Measurements from ENCODE around the gene NPHP4.
A peak's percentile ranks its signal among the peaks of the same experiment; 100 is the strongest.

The NPHP4 gene

DNA sequence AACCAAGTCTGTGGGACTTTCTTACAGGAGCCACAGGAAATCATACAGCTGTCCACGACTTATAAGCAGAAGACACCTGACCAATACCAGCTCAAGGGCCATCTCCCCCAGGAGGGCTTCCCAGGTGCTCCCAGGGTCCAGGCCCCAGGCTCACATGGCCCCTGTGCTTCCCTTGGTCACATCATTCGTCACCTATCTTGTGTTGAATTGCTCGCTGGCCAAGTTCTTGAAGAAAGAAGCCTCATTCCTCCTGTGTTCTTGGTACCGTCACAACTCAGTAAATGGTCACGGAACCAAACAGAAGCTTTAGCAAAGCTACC is 3.0 kb downstream of the NPHP4 start:
- no peak for DNase-seq

DNA sequence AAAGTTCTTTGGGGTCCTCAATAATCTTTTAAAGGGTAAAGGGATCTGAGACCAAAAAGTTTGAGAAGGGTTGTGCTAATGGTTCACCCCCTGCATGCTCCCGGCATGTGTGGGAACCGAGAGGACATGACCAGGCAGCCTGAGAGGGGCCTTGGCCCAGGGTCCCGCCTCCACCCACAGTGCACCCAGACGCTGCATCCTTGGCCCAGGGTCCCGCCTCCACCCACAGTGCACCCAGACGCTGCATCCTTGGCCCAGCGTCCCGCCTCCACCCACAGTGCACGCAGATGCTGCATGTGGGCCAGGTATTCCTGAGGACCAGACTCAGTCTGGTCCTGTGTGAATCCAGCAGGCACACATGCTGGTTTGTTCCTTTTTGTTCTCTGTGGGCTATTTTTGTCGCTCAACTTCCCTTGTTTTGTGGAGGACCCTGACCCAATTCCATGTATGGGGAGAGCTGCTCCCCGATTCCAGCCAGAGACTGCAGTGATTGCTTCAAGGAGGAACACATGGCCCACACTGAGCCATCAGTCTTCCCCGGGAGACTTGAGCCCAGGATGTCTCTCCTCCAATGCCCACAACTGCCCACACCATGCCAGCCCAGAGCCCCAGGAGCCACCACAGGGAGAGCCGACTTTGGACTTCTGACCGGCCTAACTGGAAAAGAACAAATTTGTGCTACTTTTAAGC is 3.5 kb downstream of the NPHP4 start:
- DNase-seq: no peak

DNA sequence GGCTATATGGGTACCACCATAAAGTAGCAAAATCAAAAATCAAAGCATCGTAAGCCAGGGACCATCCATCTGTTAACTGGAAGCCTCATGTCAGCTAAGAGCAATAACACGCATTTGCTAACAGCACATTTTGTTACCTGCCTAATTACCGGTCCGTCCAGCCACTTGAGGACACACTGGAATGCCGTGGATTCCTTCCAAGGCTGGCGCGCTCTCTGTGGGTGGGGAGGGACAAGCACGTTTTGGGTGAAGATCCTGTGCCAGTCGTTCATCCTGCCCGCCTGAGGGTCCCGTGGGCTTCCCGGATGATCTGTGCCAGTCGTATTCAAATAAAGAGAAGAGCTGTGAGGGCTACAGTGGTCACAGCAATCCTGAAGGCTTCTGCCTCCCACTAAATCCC is 6.2 kb downstream of the NPHP4 start:
- DNase-seq: no peak

DNA sequence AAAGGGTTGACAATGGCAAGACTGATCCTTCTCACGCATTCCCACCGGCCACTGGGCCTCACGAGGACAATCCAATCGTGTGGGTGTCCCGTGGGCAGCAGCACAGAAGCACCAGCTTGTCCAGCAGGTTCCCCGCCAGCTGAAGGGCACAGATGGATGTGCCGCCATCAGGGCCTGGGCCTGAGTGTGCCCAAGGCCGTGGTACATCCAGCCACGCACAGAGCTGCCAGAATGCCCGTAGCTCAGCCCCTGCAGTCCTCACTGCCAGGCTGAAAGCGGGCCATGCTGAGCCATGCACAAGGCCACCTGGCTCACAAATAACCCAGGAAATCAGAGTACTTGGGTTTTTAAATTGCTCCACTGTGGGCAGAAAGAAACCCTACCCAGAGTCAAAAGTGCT is 7.0 kb downstream of the NPHP4 start:
- no peak for DNase-seq

DNA sequence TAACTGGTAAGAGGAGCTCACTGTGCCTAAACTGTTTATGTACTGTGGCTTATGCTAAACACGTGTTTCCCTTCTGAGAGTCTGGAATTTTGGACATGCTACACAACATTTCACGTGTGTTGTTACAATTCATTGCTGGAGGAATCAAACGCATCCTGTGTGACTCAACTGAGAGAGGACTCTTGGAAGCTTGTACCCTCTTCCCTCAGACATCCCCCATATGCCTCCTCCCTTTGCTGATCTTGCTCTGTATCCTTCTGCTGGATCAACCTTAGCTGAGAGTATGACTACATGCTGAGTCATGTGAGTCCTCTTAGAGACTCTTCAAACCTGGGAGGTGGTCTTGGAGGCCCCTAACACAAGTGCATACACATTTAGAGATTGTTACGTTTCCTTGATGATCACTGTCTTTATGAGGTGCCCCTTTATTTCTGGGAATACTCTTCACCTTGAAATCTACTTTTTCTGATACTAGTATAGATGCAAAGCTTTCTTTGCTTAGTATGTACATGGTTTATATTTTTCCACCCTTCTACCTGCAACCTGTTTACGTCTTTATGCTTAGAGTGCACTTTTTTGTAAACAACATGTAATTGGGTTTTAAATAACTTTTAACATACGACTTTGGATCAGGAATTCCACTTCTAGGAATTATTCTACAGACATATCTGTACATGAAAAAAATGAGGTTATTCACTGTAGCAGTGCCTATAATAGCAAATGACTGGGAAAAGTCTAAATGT is 8.7 kb downstream of the NPHP4 start:
- no peak for DNase-seq

DNA sequence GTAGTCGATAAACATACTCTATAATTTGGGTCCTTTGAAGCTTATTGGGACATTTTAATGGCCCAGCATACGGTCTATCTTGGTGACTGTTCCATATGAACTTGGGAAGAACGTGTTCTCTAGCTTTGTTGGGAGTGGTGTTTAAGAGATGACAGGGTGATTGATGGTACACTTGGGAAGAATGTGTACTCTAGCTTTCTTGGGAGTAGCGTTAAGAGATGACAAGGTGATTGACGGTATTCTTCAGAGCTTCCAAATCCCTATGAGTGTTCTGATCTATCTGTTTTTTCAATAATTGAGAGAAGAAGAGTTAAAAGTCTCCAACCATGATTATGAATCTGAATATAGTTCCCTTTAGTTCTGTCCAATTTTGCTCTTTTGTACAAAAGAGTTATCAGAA is 9.4 kb downstream of the NPHP4 start:
- DNase-seq: no peak

DNA sequence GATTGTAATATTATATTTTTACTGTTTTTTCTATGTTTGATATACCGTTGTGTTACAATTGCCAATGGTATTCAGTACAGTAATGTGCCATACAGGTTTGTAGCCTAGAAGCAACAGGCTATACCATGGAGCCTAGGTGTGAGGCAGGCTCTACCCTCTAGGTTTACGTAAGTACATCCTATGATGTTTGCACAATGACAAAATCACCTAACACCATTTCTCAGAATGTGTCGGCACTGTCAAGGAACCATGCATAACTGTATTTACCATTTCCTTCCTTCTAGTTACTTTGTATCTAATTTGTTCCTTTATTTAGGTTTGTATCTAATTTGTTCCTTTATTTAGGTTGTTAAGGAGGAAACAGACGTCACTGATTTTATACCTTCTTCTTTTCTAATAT is 9.9 kb downstream of the NPHP4 start:
- no peak for DNase-seq

DNA sequence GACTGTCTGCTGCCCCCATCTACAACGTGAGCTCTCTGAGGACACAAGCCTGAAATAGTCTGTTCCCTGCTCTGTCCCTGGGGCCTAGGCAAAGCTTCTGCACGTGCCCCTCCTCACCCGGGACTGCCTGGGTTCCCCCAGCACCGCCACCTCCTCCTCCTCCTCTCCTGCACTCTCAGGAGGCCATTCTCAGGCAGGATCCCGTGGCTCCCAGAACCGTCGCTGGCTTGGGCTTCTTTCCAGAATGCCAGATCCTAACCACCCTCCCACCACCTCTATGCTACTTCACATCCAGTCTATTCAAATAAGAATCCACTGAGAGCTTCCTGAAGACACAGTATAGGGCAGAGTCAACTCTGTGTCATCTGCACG is 11.2 kb downstream of the NPHP4 start:
- no peak for DNase-seq

DNA sequence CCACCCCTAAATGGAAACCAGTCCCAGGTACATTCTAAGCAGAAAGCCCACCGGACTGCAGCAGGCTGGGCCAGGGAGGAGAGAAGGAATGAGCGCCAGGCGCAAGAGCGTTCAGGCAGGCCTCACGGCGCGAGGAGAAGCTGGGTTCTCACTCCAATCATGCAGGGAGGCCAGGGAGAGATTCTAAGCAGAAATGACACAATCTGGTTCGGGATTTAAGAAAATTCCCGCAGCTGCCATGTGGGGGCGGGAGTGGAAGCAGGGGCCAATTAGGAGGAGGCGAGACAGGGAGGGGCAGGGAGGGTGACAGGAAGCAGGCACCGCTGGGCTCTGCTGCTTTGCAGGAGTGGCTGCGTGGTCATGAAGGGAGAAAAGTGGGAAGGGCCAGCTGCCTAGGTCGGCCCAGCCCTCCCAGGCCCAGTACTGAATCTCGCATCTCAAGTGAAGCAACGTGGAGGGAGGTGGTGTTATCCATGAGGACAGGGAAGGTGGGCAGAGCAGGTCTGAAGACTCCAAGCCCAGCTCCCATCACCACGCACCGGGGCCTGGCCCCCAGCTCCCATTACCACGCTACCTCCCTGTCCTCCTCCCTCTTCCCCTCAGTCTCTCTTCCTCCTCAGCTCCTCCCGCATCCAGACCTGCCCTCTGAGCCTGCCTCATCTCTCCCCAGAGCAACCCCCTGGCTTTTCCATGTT is 11.8 kb downstream of the NPHP4 start:
- peak; percentile 36 for DNase-seq

DNA sequence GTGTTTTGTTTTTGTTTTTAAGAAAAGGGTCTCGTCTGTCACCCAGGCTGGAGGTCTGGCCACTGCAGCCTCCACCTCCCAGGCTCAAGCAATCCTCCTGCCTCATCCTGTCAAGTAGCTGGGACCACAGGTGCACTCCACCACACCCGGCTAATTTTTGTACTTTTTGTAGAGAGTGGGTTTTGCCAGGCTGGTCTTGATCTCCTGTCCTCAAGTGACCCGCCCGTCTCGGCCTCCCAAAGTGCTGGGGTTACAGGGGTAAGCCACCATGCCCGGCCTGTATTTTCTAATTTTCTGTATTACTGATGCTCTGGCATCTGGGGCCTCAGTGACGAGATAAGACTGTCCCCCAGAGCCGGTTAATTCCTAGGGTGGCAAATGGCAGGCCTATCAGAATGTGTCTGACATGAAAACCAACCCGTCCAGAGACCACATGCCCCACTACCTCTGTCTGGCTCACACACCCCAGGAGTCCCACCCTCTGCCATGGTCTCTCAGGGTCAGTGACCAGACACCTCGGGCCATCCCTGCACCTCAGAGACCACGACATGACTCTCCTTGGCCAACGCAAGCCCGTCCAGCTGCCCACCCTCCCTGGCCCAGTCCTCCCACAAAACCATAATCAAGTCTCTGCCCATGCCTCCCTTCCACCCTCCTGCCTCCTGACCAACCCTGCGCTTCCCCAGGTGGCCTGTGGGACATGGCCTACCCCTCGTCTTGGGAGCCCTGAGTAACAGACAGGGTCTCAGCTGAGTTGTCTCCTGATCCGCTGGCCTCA is 12.5 kb downstream of the NPHP4 start:
- no peak for DNase-seq

DNA sequence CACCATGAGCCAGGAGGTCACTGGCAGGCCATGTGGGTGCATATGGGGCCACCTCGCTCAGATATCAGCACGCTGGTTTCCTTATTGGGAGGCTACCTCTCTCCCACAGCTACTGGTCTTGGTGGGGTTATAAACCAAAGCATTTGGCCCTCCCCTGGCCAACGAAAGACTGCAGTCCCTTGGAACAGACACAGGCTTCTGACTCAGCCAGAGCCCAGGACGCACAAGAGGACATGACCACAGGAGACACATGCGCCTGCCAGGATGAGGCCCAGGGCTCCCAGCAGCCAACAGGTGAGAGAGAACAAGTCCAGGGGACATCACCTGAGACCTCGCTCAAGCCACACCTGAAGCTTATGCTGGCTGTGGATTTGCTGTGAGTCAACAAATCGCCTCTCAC is 13.8 kb downstream of the NPHP4 start:
- no peak for DNase-seq

DNA sequence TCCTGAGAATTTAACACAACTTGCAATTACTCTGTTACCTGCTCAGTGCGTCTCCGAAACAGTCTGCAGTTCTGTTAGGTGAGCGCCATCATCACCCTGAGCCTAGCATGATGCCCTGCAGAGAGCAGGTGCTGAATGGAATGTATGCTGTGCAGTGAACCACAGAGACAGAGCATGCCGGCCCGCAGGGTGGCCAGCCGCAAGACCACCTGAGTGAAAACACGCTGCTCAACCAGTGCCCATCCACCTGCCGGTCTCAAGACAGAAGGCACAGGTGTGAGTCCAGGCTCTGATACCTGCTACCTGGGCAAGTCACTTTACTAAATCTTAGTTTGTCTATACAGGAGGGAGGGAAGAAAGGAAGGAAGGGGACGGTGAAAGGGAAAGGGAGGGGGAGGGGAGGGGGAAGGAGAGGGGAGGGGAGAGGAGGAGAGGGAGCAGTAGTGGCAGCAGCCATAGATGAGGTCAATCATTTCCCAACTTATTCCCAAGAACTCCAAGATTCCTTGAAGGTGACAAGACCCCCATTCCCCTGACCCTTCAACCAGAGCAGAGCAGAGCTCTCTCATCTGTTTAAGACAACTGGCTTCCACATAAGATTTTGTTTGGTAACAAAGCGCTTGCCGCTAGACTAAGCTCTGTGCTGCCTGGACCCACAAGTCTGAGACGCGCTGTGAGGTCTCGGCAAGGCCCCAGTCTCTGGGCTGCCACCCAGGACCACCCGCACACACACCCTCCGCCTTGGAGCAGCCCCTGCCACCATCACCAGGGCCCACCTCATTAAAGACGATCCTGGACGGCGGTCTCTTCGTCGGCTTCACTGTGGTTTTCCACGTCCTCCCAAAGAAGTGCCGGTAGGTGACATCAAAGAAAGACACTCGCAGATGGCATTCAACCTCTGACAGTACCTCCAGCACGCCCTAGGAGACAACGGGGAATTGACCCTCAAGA is 14.5 kb downstream of the NPHP4 start:
- DNase-seq: no peak

DNA sequence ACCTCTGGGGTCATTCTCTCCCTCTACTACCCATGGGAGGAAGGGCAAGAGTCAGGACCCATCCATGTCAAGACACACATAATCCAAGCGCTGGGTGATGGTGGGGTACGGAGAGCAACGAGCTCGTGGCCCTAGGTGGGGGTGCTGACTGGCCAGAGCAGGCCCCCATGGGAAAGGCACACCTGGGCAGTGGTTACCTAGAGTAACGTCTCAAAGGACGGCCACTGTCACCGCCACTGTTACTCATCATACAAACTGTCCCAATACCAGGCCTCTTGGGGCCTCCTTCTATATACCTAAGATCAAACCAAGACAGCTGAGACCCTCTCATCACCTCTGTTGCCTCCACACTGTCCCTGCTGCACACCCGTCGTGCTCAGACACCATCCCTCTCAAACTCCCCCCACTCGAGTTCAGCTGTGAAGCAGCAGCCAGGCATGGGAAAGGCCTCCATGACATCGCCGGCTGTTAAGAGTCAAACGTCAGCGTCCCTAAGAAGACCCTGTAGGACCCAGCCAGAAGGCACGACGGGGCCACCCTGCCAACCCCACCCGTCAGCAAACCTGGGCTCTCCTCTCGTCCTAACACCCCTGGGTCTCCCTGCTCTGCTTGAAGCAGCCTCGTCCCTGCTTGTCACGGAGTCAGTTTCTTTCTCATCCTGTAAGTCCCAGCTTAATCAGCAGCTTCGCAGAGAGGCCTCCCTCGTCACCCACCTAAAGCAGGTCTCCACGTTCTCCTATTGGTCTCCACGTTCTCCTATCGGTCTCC is 15.3 kb downstream of the NPHP4 start:
- DNase-seq: no peak

DNA sequence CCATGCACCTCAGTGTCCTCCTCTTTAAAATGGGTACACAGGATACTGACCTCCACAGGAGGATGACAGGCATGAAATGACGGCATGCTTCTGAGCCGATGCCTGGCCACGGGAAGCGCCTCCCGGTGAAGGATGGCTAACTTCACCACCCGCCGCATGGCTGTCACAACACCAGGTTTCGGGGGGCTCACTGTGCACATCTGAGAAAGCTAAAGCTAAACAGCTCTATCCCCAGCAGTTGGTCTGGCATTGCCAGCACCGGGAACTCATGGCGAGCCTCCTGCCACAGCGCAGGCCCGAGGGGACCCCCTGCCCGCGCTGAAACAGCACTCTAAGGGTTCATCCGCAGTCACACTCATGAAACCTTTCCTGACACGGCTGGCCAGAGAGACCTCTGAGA is 16.0 kb downstream of the NPHP4 start:
- DNase-seq: no peak

DNA sequence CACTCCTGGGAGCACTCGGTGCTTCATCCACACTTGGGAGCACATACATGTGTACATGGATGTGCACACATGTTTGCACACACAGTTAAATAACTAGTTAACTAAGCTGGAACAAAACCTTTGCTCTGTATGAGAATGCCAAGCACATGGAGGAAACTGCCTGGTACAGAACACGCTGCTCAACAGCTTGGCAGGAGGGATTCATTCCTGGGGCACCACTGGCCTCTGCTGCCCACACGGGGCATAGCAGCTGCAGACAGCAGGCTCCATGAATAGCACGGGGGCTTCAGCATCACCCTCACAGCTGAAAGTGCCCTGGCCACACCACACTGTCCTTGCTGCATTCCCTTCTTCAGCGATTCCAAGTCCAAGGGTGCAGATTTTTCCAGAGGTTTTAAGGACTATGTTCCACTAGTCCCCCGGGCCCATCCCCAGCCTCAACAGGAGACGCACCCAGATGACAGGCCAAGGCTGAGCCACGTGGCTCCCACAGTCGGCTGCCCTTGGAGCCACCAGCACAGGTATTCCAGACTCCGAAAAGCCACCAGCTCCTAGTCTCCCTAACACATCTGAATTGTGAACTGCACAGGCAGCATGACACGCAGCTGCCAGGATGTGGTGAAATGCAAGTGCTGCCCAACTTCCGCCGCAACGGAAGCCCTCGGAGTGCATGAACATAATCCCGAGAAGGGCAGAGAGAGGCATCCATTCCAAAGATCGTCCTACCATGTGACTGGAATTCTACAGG is 16.9 kb downstream of the NPHP4 start:
- peak; percentile 67 for DNase-seq

DNA sequence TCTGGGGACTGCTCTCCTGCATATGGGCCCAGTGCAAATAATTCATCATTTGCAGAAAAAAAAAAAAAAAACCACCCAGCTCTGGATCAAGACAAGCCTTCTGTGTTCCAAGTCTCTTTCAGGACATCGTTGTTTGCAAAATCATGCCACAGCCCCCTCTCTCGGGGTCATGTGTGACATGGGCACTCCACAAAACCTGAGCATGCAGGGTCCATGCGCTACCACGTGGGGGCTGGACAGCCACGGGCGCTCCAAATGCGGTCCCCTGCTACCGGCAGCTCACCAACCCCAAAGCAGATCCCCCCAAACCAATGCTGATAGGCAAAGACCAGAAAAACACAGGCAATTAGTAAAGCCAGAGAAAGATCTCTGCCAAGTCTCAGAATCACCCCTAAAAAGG is 17.6 kb downstream of the NPHP4 start:
- no peak for DNase-seq

DNA sequence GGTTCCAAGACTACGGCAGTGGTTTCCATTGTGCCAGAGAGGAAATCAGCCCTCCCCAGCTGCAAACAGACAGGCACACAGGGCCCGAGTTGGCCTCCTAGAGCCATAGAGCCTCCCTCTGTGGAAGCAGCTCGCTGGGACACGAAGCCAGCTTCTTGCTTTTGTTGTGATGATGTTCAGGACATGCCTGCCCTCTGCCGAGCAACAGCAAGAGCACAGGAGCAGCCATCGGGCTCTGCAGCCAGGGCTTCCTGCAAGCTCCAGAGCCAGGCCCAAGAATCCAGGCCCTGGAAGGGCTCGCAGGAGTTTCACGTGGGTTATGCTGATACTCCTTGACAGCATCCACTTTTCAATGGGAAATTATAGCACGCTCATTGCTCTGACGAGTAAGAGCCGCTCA is 18.5 kb downstream of the NPHP4 start:
- DNase-seq: peak; percentile 61

DNA sequence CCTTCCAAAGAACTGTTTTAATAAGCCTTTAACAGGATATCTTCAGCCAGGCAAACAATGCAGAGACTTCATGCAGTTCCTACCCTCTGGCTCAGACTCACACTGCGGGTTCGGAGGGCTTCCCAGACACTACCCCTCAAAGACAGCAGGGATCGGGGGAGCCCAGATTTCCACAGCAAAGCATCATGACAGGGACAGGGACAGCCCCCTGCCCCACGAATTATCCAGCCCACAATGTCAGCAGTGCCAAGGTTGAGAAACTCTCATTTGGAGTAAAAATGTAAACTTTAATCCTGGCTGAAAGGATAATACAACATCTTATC is 20.1 kb downstream of the NPHP4 start:
- DNase-seq: no peak

DNA sequence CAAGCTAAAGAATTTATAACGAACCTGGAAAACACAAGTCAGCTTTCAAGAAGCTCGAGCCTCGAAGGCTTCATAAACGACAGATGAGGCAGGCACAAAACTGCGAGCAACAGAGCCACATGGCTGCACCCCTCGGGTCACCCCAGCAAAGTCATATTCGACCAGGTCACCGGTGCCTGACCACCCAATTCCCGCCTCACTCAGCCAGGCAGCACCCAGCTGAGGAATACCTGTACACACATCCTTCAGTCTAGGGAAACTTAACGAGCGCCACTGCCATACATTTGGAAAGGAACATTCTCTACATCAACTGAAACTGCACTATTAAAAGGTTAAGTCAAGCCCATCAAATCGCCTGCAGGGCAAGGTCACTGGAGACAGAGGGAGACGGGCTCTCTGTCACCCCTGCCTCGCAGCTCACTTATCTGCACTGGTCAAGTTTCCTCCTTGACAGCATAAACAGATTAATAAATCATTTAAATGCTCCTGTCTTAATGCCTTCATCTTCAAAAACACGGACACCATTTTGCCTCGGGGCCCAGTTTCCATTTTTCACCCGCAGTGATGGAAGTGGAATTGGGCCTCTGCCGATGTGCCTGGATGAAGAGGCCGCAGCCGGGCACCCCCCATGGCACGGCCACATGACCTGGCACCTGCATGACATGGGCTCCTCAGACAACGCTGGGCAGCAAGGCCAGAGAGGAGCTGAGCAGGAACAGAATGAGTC is 20.6 kb downstream of the NPHP4 start:
- no peak for DNase-seq

DNA sequence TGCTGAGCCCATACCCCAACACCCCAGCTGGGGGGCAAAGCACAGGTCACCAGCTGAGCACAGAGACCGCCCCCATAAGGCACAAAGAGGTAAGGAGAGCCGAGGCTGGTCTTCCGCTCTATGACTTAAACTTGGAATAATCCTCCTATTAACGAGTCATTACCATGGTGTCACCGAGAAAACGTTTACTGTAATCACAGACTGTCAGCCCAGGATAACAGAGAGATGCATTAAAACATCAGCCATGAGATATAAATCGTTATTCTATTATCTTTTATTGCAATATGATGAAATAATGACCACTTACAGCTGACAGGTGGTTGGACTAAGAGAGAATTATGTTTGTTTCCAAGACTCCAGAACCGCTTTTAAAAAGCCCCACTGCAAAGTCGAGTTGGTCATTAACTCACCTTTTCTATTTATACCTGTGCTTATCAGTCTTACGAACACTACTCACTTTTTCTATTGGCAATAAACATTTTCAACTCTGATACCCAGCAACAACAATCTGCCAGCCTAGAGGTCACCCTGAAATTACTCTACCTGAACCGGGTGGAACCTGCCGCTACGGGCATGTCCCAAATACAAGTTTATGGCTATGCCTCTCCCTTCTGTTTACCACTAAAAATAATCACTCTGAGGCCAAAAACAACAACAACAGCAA is 21.5 kb downstream of the NPHP4 start:
- no peak for DNase-seq

All from retina (tissue), 1 donor.